GM12873 (cell line): ENCODE data around the gene TENM3.

ENCODE experiments used
- CTCF ChIP-seq: IDR thresholded peaks from 2 replicates; pipeline ENCODE4 v1.5.1; 2012; ENCODE audit warnings: low read depth, mild to moderate bottlenecking, moderate library complexity, low read length, control low read depth; ENCODE audit not compliant: insufficient read depth; ENCODE audit errors: missing control alignments

The TENM3 gene

GRCh38 chr4:182809417-182810102 lies 566.4 kb downstream of the TENM3 start:
- peak; percentile 13 for TF ChIP-seq CTCF

- TF ChIP-seq CTCF = no peak
Observed at GRCh38 chr4:182810103-182810615, 567.0 kb downstream of the TENM3 start.

- TF ChIP-seq CTCF = no peak
Observed at GRCh38 chr4:182812916-182813315, 569.7 kb downstream of the TENM3 start.

GRCh38 chr4:182818926-182819730 lies 575.9 kb downstream of the TENM3 start:
- no peak for TF ChIP-seq CTCF

- TF ChIP-seq CTCF = no peak
Observed at GRCh38 chr4:182819751-182820150, 576.5 kb downstream of the TENM3 start.

GRCh38 chr4:182822554-182822953 lies 579.4 kb downstream of the TENM3 start:
- no peak for TF ChIP-seq CTCF

GRCh38 chr4:182823576-182823975 lies 580.4 kb downstream of the TENM3 start:
- TF ChIP-seq CTCF = no peak
